Muscle of back (tissue), 11 donors: ENCODE results near the gene ELFN2. TPM values are rescaled to one million over a fixed set of nuclear protein-coding genes. Genes with fewer than 3 reads are reported as not detected.

Experiments
- DNase-seq, 3 donors: peaks; one replicate each; pipeline versions ENCODE4 v3.0.0 to v3.0.0-alpha.2; 2013
- polyA plus RNA-seq, 10 donors: library from polyadenylated mRNA; unstranded; fragments of 120-200 nt; gene quantifications; one replicate each; pipeline ENCODE4 v1.2.1, GENCODE V29; 2013; ENCODE audit not compliant: insufficient read length in 10 of 10

Gene ELFN2
- polyA plus RNA-seq, 10 donors, result 0.70 to 3.3 (median 1.3) TPM

- no peak for DNase-seq
Observed at GRCh38 chr22:37358386-37358785, 68.9 kb downstream of the ELFN2 start.

GRCh38 chr22:37357446-37358075 is 69.7 kb downstream of the ELFN2 start:
- DNase-seq, result peak in 1 of 3 donors; percentile 13

- DNase-seq, result no peak
Observed at GRCh38 chr22:37356922-37357321, 70.4 kb downstream of the ELFN2 start.

- DNase-seq, result no peak
Observed at GRCh38 chr22:37355174-37355573, 72.1 kb downstream of the ELFN2 start.

GRCh38 chr22:37354670-37355069 is 72.6 kb downstream of the ELFN2 start:
- DNase-seq, result no peak

- DNase-seq, result no peak
Observed at GRCh38 chr22:37354261-37354660, 73.0 kb downstream of the ELFN2 start.

- peak in 1 of 3 donors; percentile 26 for DNase-seq
Observed at GRCh38 chr22:37353839-37354238, 73.4 kb downstream of the ELFN2 start.

- no peak for DNase-seq
Observed at GRCh38 chr22:37352481-37352880, 74.8 kb downstream of the ELFN2 start.

- DNase-seq, result no peak
Observed at GRCh38 chr22:37351232-37351631, 76.0 kb downstream of the ELFN2 start.

GRCh38 chr22:37349043-37349814 is 78.0 kb downstream of the ELFN2 start:
- DNase-seq, result no peak

- peak in 1 of 3 donors; percentile 13 for DNase-seq
Observed at GRCh38 chr22:37346505-37346895, 80.8 kb downstream of the ELFN2 start.

- DNase-seq, result peak; percentile 47 to 85 (median 81)
Observed at GRCh38 chr22:37345863-37346504, 81.3 kb downstream of the ELFN2 start.

GRCh38 chr22:37344735-37345449 is 82.4 kb downstream of the ELFN2 start:
- no peak for DNase-seq

- peak in 1 of 3 donors; percentile 35 for DNase-seq
Observed at GRCh38 chr22:37343863-37344734, 83.2 kb downstream of the ELFN2 start.

- peak in 1 of 3 donors; percentile 58 for DNase-seq
Observed at GRCh38 chr22:37343348-37343747, 83.9 kb downstream of the ELFN2 start.

GRCh38 chr22:37342065-37342464 is 85.2 kb downstream of the ELFN2 start:
- DNase-seq, result no peak

GRCh38 chr22:37340331-37341262 is 86.7 kb downstream of the ELFN2 start:
- no peak for DNase-seq

GRCh38 chr22:37338539-37339246 is 88.6 kb downstream of the ELFN2 start:
- no peak for DNase-seq

- no peak for DNase-seq
Observed at GRCh38 chr22:37337204-37337943, 89.9 kb downstream of the ELFN2 start.
